Measurements from ENCODE around the gene SLC5A1. TPM values are rescaled to one million over a fixed set of nuclear protein-coding genes. Genes with fewer than 3 reads are reported as not detected.

The SLC5A1 gene
- total and polyA plus RNA-seq, 9 of the 15 experiments (the other 6 are each of a cell fraction or from before 2014, with no cell fraction given): not detected

- BruUV-seq (replicated peaks): no TSS peak
- FAIRE-seq (no peak), ATAC-seq (no peak)
Measured at GRCh38 chr22:32120603-32121002, 77.5 kb downstream of the SLC5A1 start.

More at GRCh38 chr22:32120603-32121002, 77.5 kb downstream of the SLC5A1 start:
- no peak for DNase-seq (ENCODE audit: extremely low read depth in 1 of 4, low spot score in 3 of 4)
- Histone ChIP-seq H3K9me1 (ENCODE audit: control insufficient read depth, insufficient read depth, low read length) (no peaks in the 10 kb centered on the region), H3K36me3 (ENCODE audit: control insufficient read depth, insufficient read depth, low read length) (no peaks in the 10 kb centered on the region), H4K20me1 (replicated peaks; ENCODE audit: control insufficient read depth, insufficient read depth, low read length) (no peaks in the 10 kb centered on the region), H3K79me2 (ENCODE audit: control insufficient read depth, insufficient read depth, low read length) (no peaks in the 10 kb centered on the region), H3K27ac (ENCODE audit: extremely low read depth, low read depth, low read length) (no peak overlapping the region), H3K4me1 (replicated peaks in 1 of 2; ENCODE audit: control insufficient read depth in 2 of 2, insufficient read depth in 2 of 2, low read length in 2 of 2) (no peaks in the 10 kb centered on the region), H3K9ac (ENCODE audit: insufficient read depth in 1 of 2, low read depth in 2 of 2, low read length in 2 of 2) (no peak overlapping the region), H3K9me3 (replicated peaks; ENCODE audit: control insufficient read depth, insufficient read depth, low read depth, low read length) (no peaks in the 10 kb centered on the region), H3K4me3 (no peak overlapping the region), H3K4me2 (ENCODE audit: insufficient read depth, low read length) (no peak overlapping the region), H3K27me3 (ENCODE audit: control insufficient read depth in 2 of 2, insufficient read depth in 2 of 2, low read length in 2 of 2) (0 out of 5 replicates have a peak, but pooled peaks cover 0 to 6% of the 10 kb centered on the region in 2 experiments), H2AFZ (ENCODE audit: low read depth, low read length) (no peak overlapping the region)
- in situ Hi-C loops (cut with MboI) (no loop called here), intact Hi-C loops (cut with micrococcal nuclease) (no loop called here)
- TF ChIP-seq PML (IDR thresholded peaks at IDR 0.05; ENCODE audit: low read length): no peak
- TF ChIP-seq SMAD2 (IDR thresholded peaks at IDR 0.05; ENCODE audit: low read depth, low read length): no peak
- TF ChIP-seq GATAD2B (IDR thresholded peaks at IDR 0.05; ENCODE audit: borderline replicate concordance): no peak
- no peak for TF ChIP-seq CBFB (CRISPR knock-in tag; IDR thresholded peaks at IDR 0.05)
- TF ChIP-seq KLF6 (CRISPR knock-in tag; IDR thresholded peaks at IDR 0.05; ENCODE audit: borderline replicate concordance): no peak
- no peak for TF ChIP-seq ZNF740 (CRISPR knock-in tag; IDR thresholded peaks at IDR 0.05)
- no peak for TF ChIP-seq ZNF740 (tag; IDR thresholded peaks at IDR 0.05)
- no peak for TF ChIP-seq MIER1 (IDR thresholded peaks at IDR 0.05; ENCODE audit: low read depth)
- no peak for TF ChIP-seq CBFA2T2 (conservative IDR thresholded peaks at IDR 0.05)
- no peak for TF ChIP-seq MEF2D (tag; conservative IDR thresholded peaks at IDR 0.05; ENCODE audit: low read depth)
- TF ChIP-seq TAF7 (tag; IDR thresholded peaks at IDR 0.05): no peak
- no peak for TF ChIP-seq ARID1B (IDR thresholded peaks at IDR 0.05)
- TF ChIP-seq PHB (CRISPR knock-in tag; IDR thresholded peaks at IDR 0.05): no peak
- TF ChIP-seq HNRNPLL (IDR thresholded peaks at IDR 0.05; ENCODE audit: low read depth, low read length, poor library complexity, severe bottlenecking): no peak
- TF ChIP-seq THAP12 (CRISPR knock-in tag; IDR thresholded peaks at IDR 0.05): no peak
- no peak for TF ChIP-seq RREB1 (CRISPR knock-in tag; IDR thresholded peaks at IDR 0.05)
- TF ChIP-seq ZBTB17 (CRISPR knock-in tag; IDR thresholded peaks at IDR 0.05): no peak
- ChIA-PET CTCF (ENCODE audit: low intra/inter-chr PET ratio) (no interaction called here), POLR2A (no interaction called here)
- 6% methylated on average over 11 of the region's 20 CpGs for WGBS (ENCODE audit: insufficient coverage, low coverage, missing lambda C conversion rate)

Measured in K562 (cell line).